ENCODE measurements around the gene ISM2. TPM values are rescaled to one million over a fixed set of nuclear protein-coding genes. Genes with fewer than 3 reads are reported as not detected.

Gene ISM2
- polyA plus RNA-seq, 1 of the 3 experiments (the other 2 are of a cell fraction), result 0.20 TPM

DNA sequence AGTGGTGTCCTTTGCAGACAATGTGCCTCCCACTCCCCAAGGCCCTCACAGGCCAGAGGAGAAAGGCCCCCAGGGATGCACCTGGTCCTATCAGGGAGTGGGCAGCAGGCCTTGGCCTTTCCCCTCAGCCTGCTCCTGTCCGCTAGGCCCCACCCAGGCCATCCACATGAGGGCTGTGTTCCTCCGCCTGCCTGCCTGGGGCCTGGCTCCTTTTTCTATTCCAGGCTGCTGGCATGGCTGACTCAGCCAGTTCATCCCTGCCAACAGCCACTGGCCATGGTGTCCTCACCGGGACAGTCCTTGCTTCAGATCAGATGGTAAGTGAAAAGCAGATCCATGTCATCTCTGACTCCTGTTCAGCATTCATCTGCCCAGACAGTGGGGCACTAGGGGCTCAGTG is 13.4 kb downstream of the ISM2 start:
- no peaks in the 10 kb centered on the region; a peak in 1 of 4 replicates for H3K4me1 ChIP-seq (ENCODE audit: control insufficient read depth in 1 of 2, insufficient read depth in 2 of 2, low read depth in 1 of 2, low read length in 1 of 2)
- no peaks in the 10 kb centered on the region for H3K9me2 ChIP-seq
- CTCF ChIA-PET, result no interaction called here
- POLR2A ChIA-PET, result no interaction called here
- H3K4me3 ChIP-seq (ENCODE audit: low read depth in 2 of 2, low read length in 1 of 2), result no peak overlapping the region
- no peaks in the 10 kb centered on the region for H3K27me3 ChIP-seq (ENCODE audit: insufficient read depth)
- H3K9me3 ChIP-seq, result no peaks in the 10 kb centered on the region
- no peaks in the 10 kb centered on the region for H3K36me3 ChIP-seq (replicated peaks in 1 of 2; ENCODE audit: control insufficient read depth in 1 of 2, insufficient read depth in 2 of 2, low read length in 1 of 2)
- peak overlapping the region in 1 of 2 experiments; percentile 29; a peak in 1 of 4 replicates for H3K27ac ChIP-seq (ENCODE audit: low read depth in 2 of 2, low read length in 1 of 2)
- H4K20me1 ChIP-seq (ENCODE audit: insufficient read depth), result no peaks in the 10 kb centered on the region
- TF ChIP-seq EP300 (IDR thresholded peaks at IDR 0.05; ENCODE audit: borderline replicate concordance in 1 of 2, low read depth in 1 of 2, low read length in 1 of 2) (no peak), GATA2 (CRISPR knock-in tag; IDR thresholded peaks at IDR 0.05) (no peak), FOSL2 (IDR thresholded peaks at IDR 0.05; ENCODE audit: borderline replicate concordance, low read depth) (no peak), TAF1 (IDR thresholded peaks at IDR 0.05; ENCODE audit: borderline replicate concordance, low read depth, low read length) (no peak), CHD2 (IDR thresholded peaks at IDR 0.05; ENCODE audit: low read length, partially characterized antibody) (no peak), TEAD4 (IDR thresholded peaks at IDR 0.05; ENCODE audit: borderline replicate concordance, insufficient read depth) (no peak), CTCF (IDR thresholded peaks at IDR 0.05) (no peak), USF2 (IDR thresholded peaks at IDR 0.05; ENCODE audit: borderline replicate concordance, low read depth, low read length) (no peak), FOXM1 (IDR thresholded peaks at IDR 0.05; ENCODE audit: low read depth) (no peak), NFIC (IDR thresholded peaks at IDR 0.05; ENCODE audit: borderline replicate concordance) (no peak), FOXJ3 (CRISPR knock-in tag; IDR thresholded peaks at IDR 0.05) (no peak), SIN3A (IDR thresholded peaks at IDR 0.05; ENCODE audit: borderline replicate concordance, low read depth, low read length) (no peak), MEF2A (IDR thresholded peaks at IDR 0.05; ENCODE audit: borderline replicate concordance, low read depth) (no peak), RXRA (IDR thresholded peaks at IDR 0.05; ENCODE audit: borderline replicate concordance, low read depth) (no peak), RAD21 (IDR thresholded peaks at IDR 0.05; ENCODE audit: low read length) (no peak)
- TF ChIP-seq, protein P1, sequence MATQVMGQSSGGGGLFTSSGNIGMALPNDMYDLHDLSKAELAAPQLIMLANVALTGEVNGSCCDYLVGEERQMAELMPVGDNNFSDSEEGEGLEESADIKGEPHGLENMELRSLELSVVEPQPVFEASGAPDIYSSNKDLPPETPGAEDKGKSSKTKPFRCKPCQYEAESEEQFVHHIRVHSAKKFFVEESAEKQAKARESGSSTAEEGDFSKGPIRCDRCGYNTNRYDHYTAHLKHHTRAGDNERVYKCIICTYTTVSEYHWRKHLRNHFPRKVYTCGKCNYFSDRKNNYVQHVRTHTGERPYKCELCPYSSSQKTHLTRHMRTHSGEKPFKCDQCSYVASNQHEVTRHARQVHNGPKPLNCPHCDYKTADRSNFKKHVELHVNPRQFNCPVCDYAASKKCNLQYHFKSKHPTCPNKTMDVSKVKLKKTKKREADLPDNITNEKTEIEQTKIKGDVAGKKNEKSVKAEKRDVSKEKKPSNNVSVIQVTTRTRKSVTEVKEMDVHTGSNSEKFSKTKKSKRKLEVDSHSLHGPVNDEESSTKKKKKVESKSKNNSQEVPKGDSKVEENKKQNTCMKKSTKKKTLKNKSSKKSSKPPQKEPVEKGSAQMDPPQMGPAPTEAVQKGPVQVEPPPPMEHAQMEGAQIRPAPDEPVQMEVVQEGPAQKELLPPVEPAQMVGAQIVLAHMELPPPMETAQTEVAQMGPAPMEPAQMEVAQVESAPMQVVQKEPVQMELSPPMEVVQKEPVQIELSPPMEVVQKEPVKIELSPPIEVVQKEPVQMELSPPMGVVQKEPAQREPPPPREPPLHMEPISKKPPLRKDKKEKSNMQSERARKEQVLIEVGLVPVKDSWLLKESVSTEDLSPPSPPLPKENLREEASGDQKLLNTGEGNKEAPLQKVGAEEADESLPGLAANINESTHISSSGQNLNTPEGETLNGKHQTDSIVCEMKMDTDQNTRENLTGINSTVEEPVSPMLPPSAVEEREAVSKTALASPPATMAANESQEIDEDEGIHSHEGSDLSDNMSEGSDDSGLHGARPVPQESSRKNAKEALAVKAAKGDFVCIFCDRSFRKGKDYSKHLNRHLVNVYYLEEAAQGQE (IDR thresholded peaks at IDR 0.05; ENCODE audit: low read depth, low read length), result no peak
- TF ChIP-seq, protein P2, sequence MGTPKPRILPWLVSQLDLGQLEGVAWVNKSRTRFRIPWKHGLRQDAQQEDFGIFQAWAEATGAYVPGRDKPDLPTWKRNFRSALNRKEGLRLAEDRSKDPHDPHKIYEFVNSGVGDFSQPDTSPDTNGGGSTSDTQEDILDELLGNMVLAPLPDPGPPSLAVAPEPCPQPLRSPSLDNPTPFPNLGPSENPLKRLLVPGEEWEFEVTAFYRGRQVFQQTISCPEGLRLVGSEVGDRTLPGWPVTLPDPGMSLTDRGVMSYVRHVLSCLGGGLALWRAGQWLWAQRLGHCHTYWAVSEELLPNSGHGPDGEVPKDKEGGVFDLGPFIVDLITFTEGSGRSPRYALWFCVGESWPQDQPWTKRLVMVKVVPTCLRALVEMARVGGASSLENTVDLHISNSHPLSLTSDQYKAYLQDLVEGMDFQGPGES (IDR thresholded peaks at IDR 0.05; ENCODE audit: low read depth, low read length), result no peak
- TF ChIP-seq, protein P3, sequence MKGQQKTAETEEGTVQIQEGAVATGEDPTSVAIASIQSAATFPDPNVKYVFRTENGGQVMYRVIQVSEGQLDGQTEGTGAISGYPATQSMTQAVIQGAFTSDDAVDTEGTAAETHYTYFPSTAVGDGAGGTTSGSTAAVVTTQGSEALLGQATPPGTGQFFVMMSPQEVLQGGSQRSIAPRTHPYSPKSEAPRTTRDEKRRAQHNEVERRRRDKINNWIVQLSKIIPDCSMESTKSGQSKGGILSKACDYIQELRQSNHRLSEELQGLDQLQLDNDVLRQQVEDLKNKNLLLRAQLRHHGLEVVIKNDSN (IDR thresholded peaks at IDR 0.05; ENCODE audit: borderline replicate concordance, low read depth), result no peak
- TF ChIP-seq, protein P4, sequence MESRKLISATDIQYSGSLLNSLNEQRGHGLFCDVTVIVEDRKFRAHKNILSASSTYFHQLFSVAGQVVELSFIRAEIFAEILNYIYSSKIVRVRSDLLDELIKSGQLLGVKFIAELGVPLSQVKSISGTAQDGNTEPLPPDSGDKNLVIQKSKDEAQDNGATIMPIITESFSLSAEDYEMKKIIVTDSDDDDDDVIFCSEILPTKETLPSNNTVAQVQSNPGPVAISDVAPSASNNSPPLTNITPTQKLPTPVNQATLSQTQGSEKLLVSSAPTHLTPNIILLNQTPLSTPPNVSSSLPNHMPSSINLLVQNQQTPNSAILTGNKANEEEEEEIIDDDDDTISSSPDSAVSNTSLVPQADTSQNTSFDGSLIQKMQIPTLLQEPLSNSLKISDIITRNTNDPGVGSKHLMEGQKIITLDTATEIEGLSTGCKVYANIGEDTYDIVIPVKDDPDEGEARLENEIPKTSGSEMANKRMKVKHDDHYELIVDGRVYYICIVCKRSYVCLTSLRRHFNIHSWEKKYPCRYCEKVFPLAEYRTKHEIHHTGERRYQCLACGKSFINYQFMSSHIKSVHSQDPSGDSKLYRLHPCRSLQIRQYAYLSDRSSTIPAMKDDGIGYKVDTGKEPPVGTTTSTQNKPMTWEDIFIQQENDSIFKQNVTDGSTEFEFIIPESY (IDR thresholded peaks at IDR 0.05; ENCODE audit: borderline replicate concordance, low read depth), result no peak
- H3K4me2 ChIP-seq, result no peak overlapping the region
- H3K79me2 ChIP-seq (ENCODE audit: insufficient read depth), result no peaks in the 10 kb centered on the region
- WGBS (ENCODE audit: low lambda C conversion rate), result 86% methylated on average over 3 of the region's 3 CpGs
- no peaks in the 10 kb centered on the region for H3F3A ChIP-seq (replicated peaks; ENCODE audit: insufficient read depth)
- no peak overlapping the region for H2AFZ ChIP-seq (ENCODE audit: low read depth)
- H3K9ac ChIP-seq, result no peak overlapping the region
- DNase-seq, result peak; percentile 32
